ENCODE data around the gene SLC43A2.
"Not testable (repeated sequence)": the region's sequence is repeated elsewhere in the genome, so short reads cannot be mapped to it uniquely, and the experiment has no call there.

The SLC43A2 gene

GRCh38 chr17:1627982-1628855 is at the start of gene SLC43A2:
TSS of gene SLC43A2 (minus strand) at chr17:1628834. CDS start at chr17:1627874, 960 bp downstream.
- peak in 50 of 51 donors; percentile 47 to 93 (median 81) for DNase-seq

GRCh38 chr17:1676401-1676800 is 47.8 kb upstream of the SLC43A2 start:
- DNase-seq, result no peak

- DNase-seq, result no peak
These were observed 44.6 kb upstream of the SLC43A2 start for GRCh38 chr17:1673041-1673785.

- DNase-seq, result not testable (repeated sequence)
These were observed 35.3 kb upstream of the SLC43A2 start for GRCh38 chr17:1663934-1664333.

GRCh38 chr17:1661045-1661444 is 32.4 kb upstream of the SLC43A2 start:
- DNase-seq, result no peak

- DNase-seq, result no peak
These were observed 29.5 kb upstream of the SLC43A2 start for GRCh38 chr17:1658100-1658499.

- no peak for DNase-seq
These were observed 25.1 kb upstream of the SLC43A2 start for GRCh38 chr17:1653735-1654134.

- not testable (repeated sequence) for DNase-seq
These were observed 24.2 kb upstream of the SLC43A2 start for GRCh38 chr17:1652794-1653193.

GRCh38 chr17:1651559-1651844 is 22.9 kb upstream of the SLC43A2 start:
- DNase-seq, result no peak

- no peak for DNase-seq
These were observed 22.3 kb upstream of the SLC43A2 start for GRCh38 chr17:1650731-1651558.

GRCh38 chr17:1649844-1650501 is 21.3 kb upstream of the SLC43A2 start, which contains the start of gene RILP:
TSS of gene RILP (minus strand) at chr17:1649866. CDS start at chr17:1649804, 62 bp downstream.
- peak in 6 of 51 donors; percentile 17 to 49 (median 27) for DNase-seq

- DNase-seq, result peak in 49 of 51 donors; percentile 45 to 98 (median 89)
These were observed 20.6 kb upstream of the SLC43A2 start for GRCh38 chr17:1648963-1649843.

- peak in 16 of 51 donors; percentile 39 to 72 (median 60) for DNase-seq
These were observed 19.7 kb upstream of the SLC43A2 start for GRCh38 chr17:1648173-1648962.

- no peak for DNase-seq
These were observed 19.2 kb upstream of the SLC43A2 start for GRCh38 chr17:1647802-1648171.

- DNase-seq, result no peak
These were observed 17.7 kb upstream of the SLC43A2 start for GRCh38 chr17:1646199-1646875.

GRCh38 chr17:1645207-1646171 is 16.9 kb upstream of the SLC43A2 start, which contains the start of gene SCARF1:
TSS of gene SCARF1 (minus strand) at chr17:1645732. CDS start at chr17:1645697, 35 bp downstream.
- peak in 3 of 51 donors; percentile 10 to 29 (median 22) for DNase-seq

Measured in hypothalamus (tissue), 51 donors.